ENCODE results near the gene TMEM143.
"Not testable (repeated sequence)": the region's sequence is repeated elsewhere in the genome, so short reads cannot be mapped to it uniquely, and the experiment has no call there.

Gene TMEM143

DNA sequence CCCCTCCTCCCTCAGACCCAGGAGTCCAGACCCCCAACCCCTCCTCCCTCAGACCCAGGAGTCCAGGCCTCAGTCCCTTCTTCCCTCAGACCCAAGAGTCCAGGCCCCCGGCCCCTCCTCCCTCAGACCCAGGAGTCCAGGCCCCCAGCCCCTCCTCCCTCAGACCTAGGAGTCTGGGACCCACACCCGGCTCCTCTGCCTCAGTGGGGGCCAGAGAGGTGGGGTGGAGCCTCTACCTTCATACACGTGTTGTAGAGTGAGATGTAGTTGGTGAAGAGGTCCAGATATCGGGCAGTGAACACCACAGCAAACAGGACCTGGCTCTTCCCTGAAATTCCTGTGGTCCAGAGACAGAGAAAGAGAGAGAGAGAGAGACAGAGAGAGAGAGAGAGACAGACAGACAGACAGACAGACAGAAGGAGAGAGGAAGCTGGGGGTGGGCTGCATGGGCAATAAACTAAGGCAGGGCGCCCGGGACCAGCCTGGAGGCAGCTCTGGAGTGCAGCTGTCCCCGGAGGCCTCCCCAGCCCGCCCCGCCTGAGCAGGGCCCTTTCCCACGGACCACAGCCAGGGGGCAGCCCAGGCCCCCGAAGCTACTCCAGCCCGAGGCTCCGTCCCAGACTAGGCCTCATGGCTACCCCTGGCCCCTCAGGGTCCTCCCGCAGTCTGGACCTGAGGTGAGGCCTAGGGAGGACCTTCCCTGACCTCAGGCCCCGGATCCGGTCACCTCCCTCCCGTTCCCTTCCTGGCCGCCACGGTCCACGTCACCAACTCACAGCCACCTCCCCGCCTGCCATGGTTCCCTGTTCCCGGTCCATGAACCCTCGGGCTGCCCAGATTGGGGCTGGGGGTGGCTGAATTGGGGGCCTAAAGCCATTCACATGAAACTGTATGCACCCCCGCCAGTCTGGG lies 26.7 kb upstream of the TMEM143 start:
- no peak for FAIRE-seq

DNA sequence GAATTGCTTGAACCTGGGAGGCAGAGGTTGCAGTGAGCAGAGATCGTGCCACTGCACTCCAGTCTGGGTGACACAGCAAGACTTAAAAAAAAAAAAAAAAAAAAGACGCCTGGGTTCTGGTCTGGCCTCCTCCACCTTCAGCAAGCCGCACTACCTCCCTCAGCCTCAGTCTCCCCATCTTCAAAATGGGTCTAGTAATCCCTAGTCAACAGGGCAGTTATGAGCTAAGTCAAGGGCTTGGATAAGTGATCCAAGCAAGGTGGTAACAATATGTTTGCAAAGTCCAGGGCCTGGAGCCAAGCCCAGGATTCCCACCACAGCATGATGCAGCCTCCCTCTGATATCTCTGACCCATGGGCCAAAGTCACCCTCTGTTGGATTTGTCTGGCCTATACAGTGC lies 23.2 kb upstream of the TMEM143 start:
- no peak for FAIRE-seq

DNA sequence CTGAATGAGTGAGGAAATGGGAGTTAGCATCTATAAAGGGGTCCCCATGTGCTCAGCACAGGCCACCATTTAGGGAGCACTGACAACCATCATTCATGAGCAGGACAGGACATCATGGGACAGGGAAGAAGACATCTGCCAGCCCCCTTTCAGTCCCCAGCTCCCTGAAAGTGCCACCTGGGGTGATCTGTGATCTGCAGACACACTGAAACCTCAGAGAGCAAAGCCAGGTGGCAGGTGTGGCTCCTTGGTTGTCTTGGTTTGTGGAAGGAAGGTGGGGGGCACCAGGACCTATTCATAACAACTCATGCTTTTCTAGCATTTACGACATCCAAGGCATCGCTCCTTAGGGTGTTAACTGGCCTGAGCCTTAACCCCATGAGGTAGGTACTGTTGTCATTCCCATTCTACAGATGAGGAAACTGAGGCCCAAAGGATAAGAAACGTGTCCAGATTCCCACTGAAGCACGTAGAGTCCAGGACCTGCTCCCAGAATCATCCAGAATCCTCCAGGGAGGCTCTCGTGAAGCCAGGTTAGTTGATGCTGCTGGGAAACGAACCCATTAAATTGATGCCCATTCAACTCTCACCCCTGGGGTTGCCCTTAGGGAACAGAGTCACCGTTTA lies 21.8 kb upstream of the TMEM143 start:
- FAIRE-seq = no peak

DNA sequence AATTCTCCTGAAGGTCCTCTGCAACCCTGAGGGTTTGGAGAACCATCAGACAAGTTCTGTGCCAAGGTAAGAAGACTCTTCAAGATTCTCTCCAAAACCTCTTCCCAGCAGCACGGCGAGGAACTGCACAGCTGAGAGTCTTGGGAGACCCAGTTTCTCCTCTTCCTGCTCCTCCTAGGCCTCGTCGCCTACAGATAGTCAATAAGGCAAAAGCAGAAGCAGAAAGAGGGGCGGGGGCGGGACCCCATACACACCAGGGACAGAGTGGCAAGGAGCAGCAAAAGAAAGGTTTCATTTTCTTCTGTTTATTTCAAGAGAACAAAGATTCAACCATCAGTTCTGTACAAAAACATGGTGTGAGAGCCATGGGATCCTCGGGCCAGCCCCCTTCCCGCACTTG lies 18.5 kb upstream of the TMEM143 start:
- no peak for FAIRE-seq

DNA sequence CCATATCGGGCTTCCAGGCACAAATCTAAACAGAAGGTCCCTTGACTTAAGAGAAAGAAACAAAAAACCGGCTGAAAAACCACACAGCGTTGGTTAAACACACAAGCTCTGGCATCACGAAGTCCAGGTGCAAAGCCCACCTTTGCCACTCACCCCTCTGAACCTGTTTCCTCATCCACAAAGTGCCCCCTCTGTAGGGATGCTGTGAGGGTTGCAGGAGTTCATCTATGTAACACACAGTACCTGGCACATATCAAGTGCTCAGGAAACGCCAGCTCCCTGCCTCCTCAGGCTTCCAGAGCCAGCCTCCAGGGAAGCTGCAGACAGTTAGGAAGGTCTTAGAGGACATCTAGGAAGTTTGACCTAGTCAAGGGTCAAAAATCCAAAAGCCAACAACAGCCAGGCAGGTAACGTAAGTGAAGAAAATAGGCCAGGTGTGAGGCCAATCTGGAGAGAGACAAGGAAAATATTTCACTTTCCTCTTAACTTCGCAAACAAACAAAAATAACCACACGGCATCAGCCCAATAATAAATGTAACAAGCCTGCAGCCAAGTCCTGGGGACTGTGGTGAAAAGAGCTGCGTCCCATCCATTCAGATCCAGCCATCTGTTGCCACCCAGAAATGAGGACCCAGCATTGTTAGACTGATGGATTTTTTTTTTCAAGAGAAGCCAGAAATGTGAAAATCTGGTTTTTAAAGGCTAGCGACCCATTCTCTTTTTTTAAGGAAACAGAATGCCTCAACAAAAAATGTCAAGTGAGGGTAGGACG lies 17.6 kb upstream of the TMEM143 start:
- FAIRE-seq = no peak

DNA sequence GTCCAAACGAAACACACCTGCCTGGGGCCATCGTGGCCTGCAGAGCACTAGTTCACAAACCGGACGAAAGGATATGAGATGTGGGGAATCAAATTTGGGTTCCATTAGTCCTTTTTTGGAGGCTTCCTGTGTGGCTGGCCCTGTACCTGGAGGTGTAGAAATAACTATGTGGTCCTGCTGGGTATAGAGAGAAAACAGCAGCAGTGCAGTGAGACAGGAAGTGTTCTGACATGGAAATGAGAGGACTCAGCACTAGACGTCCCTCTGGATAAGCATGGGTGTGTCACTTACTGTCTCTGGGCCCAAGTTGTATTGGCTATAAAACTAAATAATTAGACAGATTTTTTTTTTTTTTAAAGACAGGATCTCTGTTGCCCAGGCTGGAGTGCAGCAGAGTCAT lies 15.3 kb upstream of the TMEM143 start:
- FAIRE-seq = no peak

DNA sequence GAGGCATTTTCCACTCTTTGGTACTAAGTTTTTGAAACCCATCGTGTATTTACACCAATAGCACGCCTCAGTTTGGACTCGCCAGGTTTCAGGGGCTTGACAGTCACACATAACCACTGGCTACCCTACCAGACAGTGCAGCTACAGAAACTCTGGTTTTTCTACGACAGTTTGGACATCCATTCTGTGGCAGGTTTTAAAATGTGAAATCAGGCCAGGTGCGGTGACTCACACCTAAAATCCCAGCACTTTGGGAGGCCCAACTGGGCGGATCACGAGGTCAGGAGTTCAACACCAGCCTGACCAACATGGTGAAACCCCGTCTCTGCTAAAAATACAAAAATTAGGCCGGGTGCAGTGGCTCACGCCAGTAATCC lies 14.4 kb upstream of the TMEM143 start:
- no peak for FAIRE-seq

DNA sequence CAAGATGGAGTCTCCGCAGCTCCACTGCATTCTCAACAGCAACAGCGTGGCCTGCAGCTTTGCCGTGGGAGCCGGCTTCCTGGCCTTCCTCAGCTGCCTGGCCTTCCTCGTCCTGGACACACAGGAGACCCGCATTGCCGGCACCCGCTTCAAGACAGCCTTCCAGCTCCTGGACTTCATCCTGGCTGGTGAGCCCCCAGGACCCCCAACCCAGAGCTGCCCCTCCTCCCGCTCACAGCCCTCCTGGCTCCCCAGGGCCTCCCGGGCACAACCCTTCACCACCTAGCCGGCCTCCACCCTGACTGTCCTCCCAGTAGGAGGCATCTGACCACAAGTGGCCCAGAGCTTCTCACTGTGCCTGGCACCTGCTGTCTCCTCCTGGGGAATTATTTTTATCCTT lies 9.8 kb upstream of the TMEM143 start:
- FAIRE-seq = no peak

DNA sequence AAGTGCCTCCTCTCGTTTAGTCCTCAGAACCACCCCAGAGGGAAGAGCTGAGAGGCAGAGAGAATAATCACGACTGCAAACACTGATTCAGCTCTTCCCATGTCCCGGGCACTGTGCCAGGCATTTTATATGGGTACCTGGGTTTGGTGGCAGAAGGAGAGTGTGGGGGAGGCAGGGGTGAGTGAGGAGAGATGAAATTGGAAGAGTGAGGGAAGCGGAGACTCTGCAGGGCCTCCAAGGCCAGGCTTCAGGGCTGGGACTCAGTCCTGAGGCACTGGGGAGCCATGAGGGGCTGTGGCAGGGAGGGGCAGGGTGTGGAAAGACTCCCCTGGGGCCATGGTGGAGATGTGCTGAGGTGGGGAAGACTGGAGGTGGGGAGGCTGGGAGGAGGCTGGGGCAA lies 9.2 kb upstream of the TMEM143 start:
- no peak for FAIRE-seq

DNA sequence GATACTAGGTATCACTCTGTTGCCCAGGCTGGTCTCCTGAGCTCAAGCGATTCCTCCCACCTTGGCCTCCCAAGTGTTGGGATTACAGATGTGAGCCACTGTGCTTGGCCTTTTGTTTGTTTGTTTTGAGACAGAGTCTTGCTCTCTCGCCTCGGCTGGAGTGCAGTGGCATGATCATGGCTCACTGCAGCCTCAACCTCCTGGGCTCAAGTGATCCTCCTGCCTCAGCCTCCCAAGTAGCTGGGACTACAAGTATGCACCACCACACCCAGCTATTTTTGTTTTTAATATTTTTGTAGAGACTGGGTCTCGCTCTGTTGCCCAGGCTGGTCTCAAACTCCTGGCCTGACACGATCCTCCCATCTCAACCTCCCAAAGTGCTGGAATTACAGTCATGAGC lies 8.0 kb upstream of the TMEM143 start:
- not testable (repeated sequence) for FAIRE-seq

DNA sequence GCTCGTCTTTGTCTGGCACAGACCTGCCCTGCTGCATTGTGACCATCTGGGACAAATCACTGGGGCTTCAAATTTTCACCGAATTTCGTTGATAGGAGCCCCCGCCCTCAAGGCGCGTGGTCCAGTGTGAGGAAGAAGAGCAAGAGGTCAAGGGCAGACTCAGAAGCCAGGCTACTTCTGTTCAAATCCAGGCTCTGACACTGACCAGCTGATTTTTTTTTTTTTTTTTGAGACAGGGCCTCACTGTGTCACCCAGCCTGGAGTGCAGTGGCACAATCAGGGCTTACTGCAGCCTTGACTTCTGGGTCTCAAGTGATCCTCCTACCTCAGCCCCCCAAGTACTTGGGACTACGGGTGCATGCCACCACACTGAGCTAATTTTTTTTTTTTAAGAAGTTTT lies 7.6 kb upstream of the TMEM143 start:
- FAIRE-seq = no peak

DNA sequence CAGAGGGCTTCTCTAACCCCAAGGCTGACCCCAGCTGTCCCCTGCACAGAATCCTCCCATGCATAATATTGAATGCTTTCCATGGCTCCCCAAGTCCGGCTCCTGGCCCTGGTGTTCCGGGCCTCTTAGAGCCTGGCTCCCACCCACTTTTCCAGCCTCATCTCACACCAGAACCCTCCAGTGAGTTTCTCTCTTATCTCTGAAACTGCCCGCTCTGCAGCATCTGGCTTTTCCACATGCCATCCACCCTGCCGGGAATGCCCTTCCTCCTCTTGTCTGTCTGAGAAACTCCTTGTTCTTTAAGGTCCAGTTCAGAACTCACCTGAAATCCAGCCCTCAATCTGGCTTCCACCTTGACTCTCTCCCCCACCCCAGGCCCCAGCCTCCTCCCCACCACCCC lies 7.2 kb upstream of the TMEM143 start:
- FAIRE-seq = no peak

DNA sequence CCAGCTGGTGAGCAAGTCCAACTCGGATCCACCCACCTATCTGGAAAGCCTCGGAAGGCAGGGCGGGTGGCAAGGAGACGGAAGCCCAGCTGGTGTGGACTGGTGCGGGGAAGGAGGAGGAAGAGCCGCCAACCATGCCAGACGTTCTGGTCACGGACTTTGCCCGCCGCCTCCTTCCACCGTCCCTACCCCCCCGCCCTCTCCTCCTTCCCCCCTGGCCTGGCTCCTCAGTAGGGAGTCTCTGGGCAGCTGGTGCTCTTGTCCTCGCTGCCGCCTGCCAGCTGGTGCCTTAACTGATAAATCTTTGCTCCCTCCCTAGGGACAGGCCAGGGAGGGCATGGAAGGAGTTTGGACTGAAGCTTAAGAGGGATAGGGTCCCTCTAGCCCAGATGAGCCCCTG lies 5.2 kb upstream of the TMEM143 start:
- FAIRE-seq = no peak

DNA sequence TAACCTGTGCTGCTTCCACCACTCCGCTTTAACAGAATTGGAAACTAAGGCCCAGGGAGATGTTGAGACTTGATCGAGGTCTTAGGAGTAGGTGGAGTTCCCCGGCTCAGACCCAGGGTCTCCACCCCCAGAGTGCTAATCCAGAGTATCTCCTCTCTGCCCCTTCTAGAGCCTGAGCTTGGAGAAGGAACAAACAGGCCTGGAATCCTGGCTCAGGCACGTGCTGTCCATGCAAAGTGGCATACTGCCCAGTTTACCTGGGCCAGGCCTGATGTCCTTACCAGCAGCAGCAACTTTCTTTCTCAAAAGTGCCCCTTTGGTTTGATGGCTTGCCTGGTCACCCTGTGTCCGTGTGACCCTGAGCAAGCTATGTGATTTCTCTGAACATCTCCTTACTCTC lies 4.1 kb upstream of the TMEM143 start:
- no peak for FAIRE-seq

DNA sequence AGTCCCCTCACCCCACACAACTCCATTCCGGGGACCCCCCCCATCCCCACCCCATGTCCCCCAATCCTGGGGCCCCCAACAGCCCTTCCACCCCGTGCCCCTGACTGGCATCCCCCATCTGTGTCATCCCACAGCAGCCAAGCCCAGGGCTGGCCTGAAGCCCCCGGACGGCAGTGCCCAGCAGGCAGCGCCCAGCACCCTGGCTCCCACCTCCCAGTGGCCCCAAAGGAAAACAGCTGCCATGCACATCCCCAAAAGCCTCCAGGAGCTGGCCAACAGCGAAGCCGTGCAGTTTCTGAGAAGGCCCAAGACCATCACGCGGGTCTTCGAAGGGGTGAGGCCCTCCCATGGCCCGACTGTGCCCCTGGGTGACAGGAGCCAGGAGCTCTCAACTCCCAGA lies 1.9 kb upstream of the TMEM143 start:
- FAIRE-seq = no peak

DNA sequence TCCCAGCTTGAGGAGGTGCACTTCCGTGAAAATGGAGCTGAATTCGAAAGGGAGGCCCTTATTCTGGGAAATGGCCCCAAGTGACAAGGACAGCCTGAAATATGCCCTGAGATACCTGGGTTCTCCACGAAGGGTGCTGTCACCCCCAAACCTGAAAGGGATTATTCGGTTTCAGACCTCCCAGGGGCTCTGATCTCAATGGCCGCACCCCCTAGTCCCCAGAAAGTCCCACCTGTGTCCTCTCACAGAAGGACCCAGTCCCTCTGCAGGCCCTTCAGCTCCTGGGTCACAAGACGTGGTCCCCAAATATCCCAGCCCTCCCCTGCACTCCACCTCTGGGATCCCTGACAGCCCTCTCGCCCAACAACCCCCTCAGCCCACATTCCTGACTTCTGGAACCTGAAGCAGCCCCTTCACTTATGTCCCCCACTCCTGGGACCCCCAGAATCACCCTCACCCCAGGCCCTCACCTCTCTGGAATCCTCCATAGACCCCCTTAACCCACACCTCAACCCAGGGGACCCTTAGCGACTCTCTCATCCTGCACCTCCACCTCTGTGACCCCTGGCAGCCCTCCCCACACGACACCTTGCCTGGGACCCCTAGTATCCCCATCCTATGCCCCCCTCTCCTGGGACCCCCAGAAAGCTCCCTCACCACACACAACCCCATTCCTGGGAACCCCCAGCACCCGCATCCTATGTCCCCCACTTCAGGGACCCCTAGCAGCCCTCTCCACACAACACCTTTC lies 1.0 kb upstream of the TMEM143 start:
- no peak for FAIRE-seq

DNA sequence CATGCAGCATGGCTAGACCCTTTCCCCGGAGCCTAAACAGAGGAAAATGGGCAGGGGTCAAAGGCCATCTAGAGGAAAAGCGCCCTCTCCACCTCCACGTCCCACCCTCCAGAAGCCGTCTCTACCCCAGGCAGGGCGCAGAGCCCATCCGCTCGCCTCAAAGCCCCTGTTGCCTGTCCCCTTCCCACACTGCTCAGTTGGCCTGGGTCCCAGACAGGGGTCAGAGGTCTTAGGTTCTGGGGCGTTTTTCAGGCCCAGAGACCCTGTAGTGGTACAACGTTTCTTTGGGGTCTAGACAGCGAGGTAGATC lies 285 bp downstream of the TMEM143 start:
- no peak for FAIRE-seq

DNA sequence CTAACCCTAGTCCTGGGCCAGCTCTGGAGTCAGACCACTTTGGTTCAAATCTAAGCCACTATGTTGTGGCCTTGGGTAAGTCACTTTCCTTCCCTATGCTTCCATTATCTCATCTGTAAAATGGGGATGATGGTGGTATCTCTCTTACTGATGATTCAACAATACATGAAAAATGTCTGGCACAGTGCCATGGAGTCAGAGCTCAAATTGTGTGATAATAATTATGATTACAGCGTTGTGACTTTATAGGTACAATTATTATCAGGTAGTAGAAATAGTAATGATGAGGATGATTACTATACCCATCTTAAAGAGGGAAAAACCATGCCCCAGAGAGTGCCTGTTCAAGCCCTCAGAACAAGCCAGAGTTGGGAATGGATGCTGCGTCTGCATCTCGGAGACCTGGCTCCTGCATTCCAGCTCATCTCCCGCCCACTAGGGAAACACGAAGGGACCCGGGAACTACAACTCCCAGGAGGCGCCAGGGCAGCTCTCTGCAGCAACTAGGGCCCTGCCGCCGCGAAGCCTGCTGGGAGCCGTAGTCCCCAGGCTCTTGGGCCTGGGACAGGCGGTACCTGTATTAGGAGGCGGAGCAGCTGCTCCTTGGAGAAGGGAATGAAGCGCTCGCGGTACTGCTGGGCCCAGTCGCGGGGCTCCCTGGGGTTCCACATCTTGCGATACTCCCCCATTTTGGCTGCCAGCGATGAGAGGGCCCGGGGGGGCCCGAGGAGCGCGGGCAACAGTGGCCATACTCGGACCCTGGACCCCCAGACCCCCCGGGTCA lies 832 bp downstream of the TMEM143 start:
- peak; percentile 77 for FAIRE-seq

DNA sequence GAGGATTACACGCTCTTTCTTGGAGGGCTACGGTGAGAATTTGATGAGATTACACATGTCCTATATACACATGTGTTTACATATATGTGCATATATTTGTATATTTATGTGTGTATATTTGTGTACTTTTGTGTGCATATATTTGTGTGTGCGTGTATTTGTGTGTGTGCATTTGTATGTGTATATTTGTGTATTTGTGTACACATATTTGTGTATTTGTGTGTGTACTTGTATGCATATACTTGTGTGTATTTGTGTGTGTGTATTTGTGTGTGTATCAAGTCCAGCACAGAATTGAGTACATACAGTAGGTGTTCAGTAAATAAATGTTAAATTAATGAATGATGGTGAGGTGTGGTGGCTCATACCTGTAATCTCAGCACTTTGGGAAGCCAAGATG lies 1.8 kb downstream of the TMEM143 start:
- no peak for FAIRE-seq

DNA sequence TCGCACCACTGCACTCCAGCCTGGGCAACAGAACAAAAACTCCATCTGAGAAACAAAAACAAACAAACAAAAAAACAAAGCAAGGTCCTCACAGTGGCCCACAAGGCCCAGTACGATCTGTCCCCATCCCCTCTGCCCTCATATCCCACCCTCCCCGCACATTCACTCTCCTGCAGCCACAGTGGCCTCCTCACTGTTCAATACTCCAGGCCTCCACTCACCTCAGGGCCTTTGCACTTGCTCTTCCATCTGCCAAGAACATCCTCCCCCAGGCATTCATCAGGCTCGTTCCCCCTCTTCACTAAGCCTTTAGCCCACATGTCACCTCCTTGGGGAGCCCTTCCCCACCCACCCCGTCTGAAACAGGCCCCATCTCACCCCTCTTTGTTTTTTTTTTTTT lies 4.6 kb downstream of the TMEM143 start:
- no peak for FAIRE-seq

DNA sequence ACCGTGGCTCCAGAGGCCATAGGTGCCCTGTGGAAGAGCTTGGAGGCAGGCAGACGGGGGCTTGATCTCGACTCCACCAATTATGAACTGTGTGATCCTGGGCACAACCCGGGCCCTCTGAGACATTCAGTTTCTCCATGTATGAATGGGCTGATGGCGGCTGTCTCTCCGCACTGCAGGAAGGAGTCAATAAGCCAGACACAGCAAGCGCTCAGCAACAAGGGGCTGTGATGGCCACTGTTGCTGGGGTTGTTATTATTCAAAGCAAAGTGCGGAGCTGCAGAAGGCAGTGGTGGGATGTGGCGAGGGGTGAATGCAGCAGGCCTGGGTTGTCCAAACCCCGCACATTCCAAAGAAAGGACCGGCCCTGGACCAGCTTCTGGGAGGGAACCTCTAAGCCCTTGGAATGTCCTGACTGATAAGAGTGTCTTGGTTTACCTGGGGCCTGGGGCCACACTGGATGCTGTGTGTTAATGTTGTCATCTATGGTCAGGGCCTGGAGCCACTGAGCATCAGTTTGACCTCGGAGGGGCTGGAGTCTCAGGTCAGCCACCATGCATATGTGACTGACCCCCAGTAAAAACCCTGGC lies 8.3 kb downstream of the TMEM143 start:
- FAIRE-seq = no peak

DNA sequence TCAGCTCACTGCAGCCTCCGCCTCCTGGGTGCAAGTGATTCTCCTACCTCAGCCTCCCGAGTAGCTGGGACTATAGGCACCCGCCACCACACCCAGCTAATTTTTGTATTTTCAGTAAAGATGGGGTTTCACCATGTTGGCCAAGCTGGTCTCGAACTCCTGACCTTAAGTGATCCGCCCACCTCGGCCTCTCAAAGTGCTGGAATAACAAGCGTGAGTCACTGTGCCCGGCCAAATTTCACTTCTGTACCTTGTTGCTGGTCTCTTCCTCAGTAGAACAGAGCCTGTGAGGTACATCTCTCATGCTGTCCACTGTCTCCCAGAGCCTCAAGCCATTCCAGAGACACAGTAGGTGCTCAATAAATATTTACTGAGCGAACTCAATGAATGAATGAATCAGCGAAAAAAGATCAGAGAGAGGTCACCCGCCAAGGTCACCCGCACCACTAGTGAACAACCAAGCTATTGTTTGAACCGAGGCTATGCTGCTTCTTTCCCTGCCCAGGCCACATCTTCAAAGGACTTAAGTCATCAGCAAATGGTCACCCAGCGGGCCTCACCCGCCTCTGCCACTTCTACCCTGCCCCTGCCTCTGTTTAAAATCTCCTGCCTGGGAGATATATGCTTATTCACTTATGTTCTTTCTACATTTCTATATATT lies 9.3 kb downstream of the TMEM143 start:
- no peak for FAIRE-seq

All from TTC549 (cell line).